HCT116 (cell line): ENCODE data around the gene ZNF804A. TPM values are rescaled to one million over a fixed set of nuclear protein-coding genes. Genes with fewer than 3 reads are reported as not detected.

Experiments used
- ATAC-seq: fragments of 200-7000 bp; cut with Tn5 transposase; 2 replicates; pipeline ENCODE4 v1.9.1; 2020; ENCODE audit warnings: mild to moderate bottlenecking, moderate library complexity
- BruUV-seq: library from RNA; stranded (reverse); fragments of 400-500 nt; replicated peaks from 2 replicates; lab custom pipeline; 2021; lab: Mats Ljungman, UMichigan
- CTCF ChIA-PET: fragments of 300-600 bp; sonication (Branson Sonifier 250); formaldehyde crosslinking; loops from one replicate; lab custom pipeline; 2021; ENCODE audit warnings: antibody characterized with exemption; lab: Charles Lee
- POLR2A ChIA-PET: fragments of 300-600, 350-600 bp; sonication (Branson Sonifier 250); formaldehyde crosslinking; loops from one replicate; lab custom pipeline; 2021; ENCODE audit warnings: antibody characterized with exemption; lab: Charles Lee
- RAD21 ChIA-PET, 2 experiments: fragments of 300-600 bp; sonication (Branson Sonifier 250); formaldehyde crosslinking; loops; one replicate each; lab custom pipeline; 2023; ENCODE audit warnings: low total read pairs in 2 of 2; ENCODE audit not compliant: uncharacterized antibody in 2 of 2, unreplicated experiment in 2 of 2, low non-redundant PET in 1 of 2; lab: Charles Lee
- DNase-seq: peaks from one replicate; pipeline ENCODE4 v3.0.0-alpha.2; 2010; ENCODE audit warnings: low read depth, low spot score
- H2AFZ ChIP-seq: fragments of 200-600 bp; shearing (Covaris generic), sonication (generic); 2 replicates; pipeline ENCODE4 v1.6.1; 2017; ENCODE audit warnings: low read depth, mixed run types, mixed read lengths, antibody characterized with exemption, low read length; ENCODE audit not compliant: poor library complexity, severe bottlenecking
- H3K27ac ChIP-seq: 2 replicates; pipeline ENCODE4 v1.5.1; 2012; ENCODE audit warnings: low read depth, low read length
- H3K27me3 ChIP-seq: fragments of 200-600 bp; sonication (generic); 2 replicates; pipeline ENCODE4 v1.6.1; 2016; ENCODE audit warnings: mixed run types, low read length, mixed read lengths; ENCODE audit not compliant: insufficient read depth
- H3K36me3 ChIP-seq, 2 experiments: fragments of 200-500 bp in 1 of 2; fragments of 200-600 bp in 1 of 2; sonication (Bioruptor generic) in 1 of 2; sonication (generic) in 1 of 2; 2 replicates each; pipeline versions ENCODE4 v1.5.1 to v1.6.1; 2014 to 2016; ENCODE audit warnings: low read length in 2 of 2, inconsistent platforms in 1 of 2, mixed read lengths in 1 of 2, mixed run types in 1 of 2; ENCODE audit not compliant: insufficient read depth in 2 of 2, control insufficient read depth in 1 of 2
- H3K4me1 ChIP-seq, 2 experiments: fragments of 200-600 bp in 1 of 2; sonication (generic) in 1 of 2; 2 replicates each; pipeline versions ENCODE4 v1.5.1 to v1.6.1; 2012 to 2017; ENCODE audit warnings: low read length in 2 of 2, inconsistent platforms in 1 of 2, mild to moderate bottlenecking in 1 of 2, mixed read lengths in 1 of 2, mixed run types in 1 of 2, moderate library complexity in 1 of 2; ENCODE audit not compliant: insufficient read depth in 2 of 2, control insufficient read depth in 1 of 2
- H3K4me2 ChIP-seq: fragments of 200-600 bp; sonication (generic); 2 replicates; pipeline ENCODE4 v1.6.1; 2017; ENCODE audit warnings: mixed run types, low read length, mixed read lengths
- H3K4me3 ChIP-seq, 2 experiments: fragments of 200-600 bp in 1 of 2; sonication (generic) in 1 of 2; replicated peaks in 1 of 2; 2 replicates each; pipeline ENCODE4 v1.5.1; 2011 to 2016; ENCODE audit warnings: low read length in 2 of 2, control low read depth in 1 of 2, low read depth in 1 of 2, mild to moderate bottlenecking in 1 of 2, mixed read lengths in 1 of 2, mixed run types in 1 of 2
- H3K79me2 ChIP-seq: fragments of 200-600 bp; sonication (generic); 2 replicates; pipeline ENCODE4 v1.6.1; 2017; ENCODE audit warnings: mild to moderate bottlenecking, mixed run types, low read length, moderate library complexity, mixed read lengths; ENCODE audit not compliant: insufficient read depth
- H3K9ac ChIP-seq: fragments of 200-600 bp; sonication (generic); 2 replicates; pipeline ENCODE4 v1.6.1; 2016; ENCODE audit warnings: low read length, mixed read lengths
- H3K9me2 ChIP-seq: fragments of 200-600 bp; sonication (generic), shearing (Covaris generic); 2 replicates; pipeline ENCODE4 v1.6.1; 2017; ENCODE audit warnings: mixed run types, mild to moderate bottlenecking, moderate library complexity; ENCODE audit not compliant: insufficient read depth
- H3K9me3 ChIP-seq, 2 experiments: fragments of 200-500 bp in 1 of 2; fragments of 200-600 bp in 1 of 2; sonication (Bioruptor generic) in 1 of 2; sonication (generic) in 1 of 2; 2 replicates each; pipeline ENCODE4 v1.6.1; 2014 to 2017; ENCODE audit warnings: low read length in 2 of 2, mixed read lengths in 2 of 2, inconsistent platforms in 1 of 2, low read depth in 1 of 2, mild to moderate bottlenecking in 1 of 2, mixed run types in 1 of 2, moderate library complexity in 1 of 2; ENCODE audit not compliant: control insufficient read depth in 1 of 2, insufficient read depth in 1 of 2
- H4K20me1 ChIP-seq: fragments of 200-600 bp; sonication (generic), shearing (Covaris generic); 2 replicates; pipeline ENCODE4 v1.6.1; 2017; ENCODE audit warnings: mixed run types, mild to moderate bottlenecking, moderate library complexity; ENCODE audit not compliant: insufficient read depth
- CBX3 ChIP-seq: IDR thresholded peaks from 2 replicates; pipeline ENCODE4 v1.6.1; 2012; ENCODE audit warnings: low read depth
- CEBPB ChIP-seq: IDR thresholded peaks from 2 replicates; pipeline ENCODE4 v1.6.1; 2012; ENCODE audit warnings: low read depth
- EGR1 ChIP-seq: IDR thresholded peaks from 2 replicates; pipeline ENCODE4 v1.6.1; 2012; ENCODE audit warnings: low read depth
- EZH2phosphoT487 ChIP-seq: fragments of 200-600 bp; IDR thresholded peaks from 2 replicates; pipeline ENCODE4 v1.6.1; 2018; ENCODE audit warnings: antibody characterized with exemption, borderline replicate concordance
- FOSL1 ChIP-seq: IDR thresholded peaks from 2 replicates; pipeline ENCODE4 v1.6.1; 2012; ENCODE audit warnings: low read depth
- JUND ChIP-seq: IDR thresholded peaks from 2 replicates; pipeline ENCODE4 v1.6.1; 2012
- POLR2AphosphoS5 ChIP-seq: IDR thresholded peaks from 2 replicates; pipeline ENCODE4 v1.6.1; 2011; ENCODE audit warnings: mild to moderate bottlenecking, low read depth, low read length, moderate library complexity
- SIN3A ChIP-seq: IDR thresholded peaks from 2 replicates; pipeline ENCODE4 v1.6.1; 2012; ENCODE audit warnings: low read depth
- SRF ChIP-seq: IDR thresholded peaks from 2 replicates; pipeline ENCODE4 v1.6.1; 2012; ENCODE audit warnings: low read depth
- YY1 ChIP-seq: IDR thresholded peaks from 2 replicates; pipeline ENCODE4 v1.6.1; 2011; ENCODE audit warnings: low read length, low read depth, moderate library complexity, mild to moderate bottlenecking; ENCODE audit not compliant: insufficient replicate concordance; ENCODE audit errors: extremely low read depth
- ZFX ChIP-seq: fragments of 450-650 bp; IDR thresholded peaks from 2 replicates; pipeline ENCODE4 v1.6.1; 2017
- ZNF274 ChIP-seq: fragments of 200-500 bp; sonication (Bioruptor generic); IDR thresholded peaks from 2 replicates; pipeline ENCODE4 v1.6.1; 2014; ENCODE audit warnings: mild to moderate bottlenecking, low read depth, low read length, inconsistent platforms
- intact Hi-C: fragments of 100-400 bp; cut with micrococcal nuclease; formaldehyde crosslinking; loops from 2 replicates; pipeline ENCODE4 v1.10.0; 2022
- total RNA-seq: library from RNA; stranded (reverse); gene quantifications from one replicate; pipeline ENCODE4 v1.2.1, GENCODE V29; 2021; ENCODE audit not compliant: unreplicated experiment
- TF ChIP-seq, protein P1 (sequence below): IDR thresholded peaks from 2 replicates; pipeline ENCODE4 v1.6.1; 2011; ENCODE audit warnings: mild to moderate bottlenecking, low read length, moderate library complexity; ENCODE audit not compliant: insufficient replicate concordance; ENCODE audit errors: extremely low read depth
- TF ChIP-seq, protein P2 (sequence below): IDR thresholded peaks from 2 replicates; pipeline ENCODE4 v1.6.1; 2012; ENCODE audit warnings: low read depth
- TF ChIP-seq, protein P3 (sequence below): IDR thresholded peaks from 2 replicates; pipeline ENCODE4 v1.6.1; 2012
- TF ChIP-seq, protein P4 (sequence below): IDR thresholded peaks from 2 replicates; pipeline ENCODE4 v1.6.1; 2012
- TF ChIP-seq, protein P5 (sequence below), 3 experiments: fragments of 200-600 bp in 1 of 3; sonication (generic) in 1 of 3; IDR thresholded peaks in 2 of 3; conservative IDR thresholded peaks in 1 of 3; 2 replicates each; pipeline ENCODE4 v1.5.1; 2012 to 2017; ENCODE audit warnings: low read depth in 2 of 3, low read length in 2 of 3, antibody characterized with exemption in 1 of 3, borderline replicate concordance in 1 of 3, control low read depth in 1 of 3, mild to moderate bottlenecking in 1 of 3, mixed read lengths in 1 of 3, mixed run types in 1 of 3, moderate library complexity in 1 of 3; ENCODE audit not compliant: insufficient read depth in 1 of 3

Gene ZNF804A
- total RNA-seq, 1 experiment from 2014 or later: 0.61 TPM

- Histone ChIP-seq H3K4me2 (no peak overlapping the region), H3K27ac (no peak overlapping the region), H3K27me3 (no peaks in the 10 kb centered on the region), H3K4me1 (no peaks in the 10 kb centered on the region), H3K79me2 (no peaks in the 10 kb centered on the region), H3K36me3 (no peaks in the 10 kb centered on the region), H3K4me3 (no peak overlapping the region), H2AFZ (no peak overlapping the region), H4K20me1 (no peaks in the 10 kb centered on the region), H3K9me3 (no peaks in the 10 kb centered on the region), H3K9me2 (0 out of 2 replicates have a peak, but pooled peaks cover 3% of the 10 kb centered on the region), H3K9ac (no peak overlapping the region)
- CTCF ChIA-PET: no interaction called here
- POLR2A ChIA-PET: no interaction called here
- DNase-seq: no peak
- ATAC-seq: no peak
- BruUV-seq: no TSS peak
- intact Hi-C loops: no loop called here
- TF ChIP-seq EGR1: no peak
- no peak for TF ChIP-seq ZFX
- no peak for TF ChIP-seq POLR2AphosphoS5
- TF ChIP-seq ZNF274: no peak
- TF ChIP-seq CBX3: no peak
- TF ChIP-seq YY1: no peak
- no peak for TF ChIP-seq JUND
- TF ChIP-seq, protein P1, sequence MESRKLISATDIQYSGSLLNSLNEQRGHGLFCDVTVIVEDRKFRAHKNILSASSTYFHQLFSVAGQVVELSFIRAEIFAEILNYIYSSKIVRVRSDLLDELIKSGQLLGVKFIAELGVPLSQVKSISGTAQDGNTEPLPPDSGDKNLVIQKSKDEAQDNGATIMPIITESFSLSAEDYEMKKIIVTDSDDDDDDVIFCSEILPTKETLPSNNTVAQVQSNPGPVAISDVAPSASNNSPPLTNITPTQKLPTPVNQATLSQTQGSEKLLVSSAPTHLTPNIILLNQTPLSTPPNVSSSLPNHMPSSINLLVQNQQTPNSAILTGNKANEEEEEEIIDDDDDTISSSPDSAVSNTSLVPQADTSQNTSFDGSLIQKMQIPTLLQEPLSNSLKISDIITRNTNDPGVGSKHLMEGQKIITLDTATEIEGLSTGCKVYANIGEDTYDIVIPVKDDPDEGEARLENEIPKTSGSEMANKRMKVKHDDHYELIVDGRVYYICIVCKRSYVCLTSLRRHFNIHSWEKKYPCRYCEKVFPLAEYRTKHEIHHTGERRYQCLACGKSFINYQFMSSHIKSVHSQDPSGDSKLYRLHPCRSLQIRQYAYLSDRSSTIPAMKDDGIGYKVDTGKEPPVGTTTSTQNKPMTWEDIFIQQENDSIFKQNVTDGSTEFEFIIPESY: no peak
- TF ChIP-seq SRF: no peak
- no peak for TF ChIP-seq SIN3A
- no peak for TF ChIP-seq FOSL1
- TF ChIP-seq, protein P2, sequence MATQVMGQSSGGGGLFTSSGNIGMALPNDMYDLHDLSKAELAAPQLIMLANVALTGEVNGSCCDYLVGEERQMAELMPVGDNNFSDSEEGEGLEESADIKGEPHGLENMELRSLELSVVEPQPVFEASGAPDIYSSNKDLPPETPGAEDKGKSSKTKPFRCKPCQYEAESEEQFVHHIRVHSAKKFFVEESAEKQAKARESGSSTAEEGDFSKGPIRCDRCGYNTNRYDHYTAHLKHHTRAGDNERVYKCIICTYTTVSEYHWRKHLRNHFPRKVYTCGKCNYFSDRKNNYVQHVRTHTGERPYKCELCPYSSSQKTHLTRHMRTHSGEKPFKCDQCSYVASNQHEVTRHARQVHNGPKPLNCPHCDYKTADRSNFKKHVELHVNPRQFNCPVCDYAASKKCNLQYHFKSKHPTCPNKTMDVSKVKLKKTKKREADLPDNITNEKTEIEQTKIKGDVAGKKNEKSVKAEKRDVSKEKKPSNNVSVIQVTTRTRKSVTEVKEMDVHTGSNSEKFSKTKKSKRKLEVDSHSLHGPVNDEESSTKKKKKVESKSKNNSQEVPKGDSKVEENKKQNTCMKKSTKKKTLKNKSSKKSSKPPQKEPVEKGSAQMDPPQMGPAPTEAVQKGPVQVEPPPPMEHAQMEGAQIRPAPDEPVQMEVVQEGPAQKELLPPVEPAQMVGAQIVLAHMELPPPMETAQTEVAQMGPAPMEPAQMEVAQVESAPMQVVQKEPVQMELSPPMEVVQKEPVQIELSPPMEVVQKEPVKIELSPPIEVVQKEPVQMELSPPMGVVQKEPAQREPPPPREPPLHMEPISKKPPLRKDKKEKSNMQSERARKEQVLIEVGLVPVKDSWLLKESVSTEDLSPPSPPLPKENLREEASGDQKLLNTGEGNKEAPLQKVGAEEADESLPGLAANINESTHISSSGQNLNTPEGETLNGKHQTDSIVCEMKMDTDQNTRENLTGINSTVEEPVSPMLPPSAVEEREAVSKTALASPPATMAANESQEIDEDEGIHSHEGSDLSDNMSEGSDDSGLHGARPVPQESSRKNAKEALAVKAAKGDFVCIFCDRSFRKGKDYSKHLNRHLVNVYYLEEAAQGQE: no peak
- TF ChIP-seq, protein P3, sequence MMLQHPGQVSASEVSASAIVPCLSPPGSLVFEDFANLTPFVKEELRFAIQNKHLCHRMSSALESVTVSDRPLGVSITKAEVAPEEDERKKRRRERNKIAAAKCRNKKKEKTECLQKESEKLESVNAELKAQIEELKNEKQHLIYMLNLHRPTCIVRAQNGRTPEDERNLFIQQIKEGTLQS: no peak
- no peak for TF ChIP-seq CEBPB
- TF ChIP-seq, protein P4, sequence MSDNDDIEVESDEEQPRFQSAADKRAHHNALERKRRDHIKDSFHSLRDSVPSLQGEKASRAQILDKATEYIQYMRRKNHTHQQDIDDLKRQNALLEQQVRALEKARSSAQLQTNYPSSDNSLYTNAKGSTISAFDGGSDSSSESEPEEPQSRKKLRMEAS: no peak
- TF ChIP-seq EZH2phosphoT487: no peak
- TF ChIP-seq, protein P5, sequence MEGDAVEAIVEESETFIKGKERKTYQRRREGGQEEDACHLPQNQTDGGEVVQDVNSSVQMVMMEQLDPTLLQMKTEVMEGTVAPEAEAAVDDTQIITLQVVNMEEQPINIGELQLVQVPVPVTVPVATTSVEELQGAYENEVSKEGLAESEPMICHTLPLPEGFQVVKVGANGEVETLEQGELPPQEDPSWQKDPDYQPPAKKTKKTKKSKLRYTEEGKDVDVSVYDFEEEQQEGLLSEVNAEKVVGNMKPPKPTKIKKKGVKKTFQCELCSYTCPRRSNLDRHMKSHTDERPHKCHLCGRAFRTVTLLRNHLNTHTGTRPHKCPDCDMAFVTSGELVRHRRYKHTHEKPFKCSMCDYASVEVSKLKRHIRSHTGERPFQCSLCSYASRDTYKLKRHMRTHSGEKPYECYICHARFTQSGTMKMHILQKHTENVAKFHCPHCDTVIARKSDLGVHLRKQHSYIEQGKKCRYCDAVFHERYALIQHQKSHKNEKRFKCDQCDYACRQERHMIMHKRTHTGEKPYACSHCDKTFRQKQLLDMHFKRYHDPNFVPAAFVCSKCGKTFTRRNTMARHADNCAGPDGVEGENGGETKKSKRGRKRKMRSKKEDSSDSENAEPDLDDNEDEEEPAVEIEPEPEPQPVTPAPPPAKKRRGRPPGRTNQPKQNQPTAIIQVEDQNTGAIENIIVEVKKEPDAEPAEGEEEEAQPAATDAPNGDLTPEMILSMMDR (IDR thresholded peaks at IDR 0.05 in 2 of 3, conservative IDR thresholded peaks at IDR 0.05 in 1 of 3; ENCODE audit: borderline replicate concordance in 1 of 3, insufficient read depth in 1 of 3, low read depth in 2 of 3, low read length in 2 of 3): no peak
- RAD21 ChIA-PET: no interaction called here
These were observed 276.9 kb downstream of the ZNF804A start for GRCh38 chr2:184875212-184875611.
